T-cell (primary cell): Measurements from ENCODE around the gene CFAP46. TPM values are rescaled to one million over a fixed set of nuclear protein-coding genes. Genes with fewer than 3 reads are reported as not detected.

ENCODE experiments used
- ATAC-seq, 4 experiments: fragments of 200-7000 bp in 3 of 4; fragments of 150-1000 bp in 1 of 4; cut with Tn5 transposase; replicated peaks in 1 of 4; 1 replicate in 3 of 4; 2 replicates in 1 of 4; pipeline ENCODE4 v1.10.0; 2021; ENCODE audit warnings: moderate library complexity in 3 of 4, mild to moderate bottlenecking in 2 of 4, moderate number of reproducible peaks in 1 of 4
- CTCF ChIA-PET, 2 donors: fragments of 300-600 bp; sonication (Branson Sonifier 250); formaldehyde crosslinking; loops; one replicate each; lab custom pipeline; 2022; ENCODE audit warnings: antibody characterized with exemption in 2 of 2; lab: Charles Lee
- POLR2A ChIA-PET, 2 donors: fragments of 300-600 bp; sonication (Branson Sonifier 250); formaldehyde crosslinking; loops; one replicate each; lab custom pipeline; 2022; ENCODE audit warnings: antibody characterized with exemption in 2 of 2; lab: Charles Lee
- DNase-seq, 35 experiments: peaks; one replicate each; pipeline versions ENCODE4 v3.0.0 to v3.0.0-alpha.2; 2013 to 2023
- H3K27ac ChIP-seq: one replicate; pipeline ENCODE4 v1.5.1; 2013; ENCODE audit warnings: low read length
- H3K27me3 ChIP-seq, 2 experiments: replicated peaks in 1 of 2; 1 replicate in 1 of 2; 2 replicates in 1 of 2; pipeline versions ENCODE4 v1.6.1 to v1.7.0; 2013; ENCODE audit warnings: low read length in 1 of 2, mixed read lengths in 1 of 2; ENCODE audit not compliant: control insufficient read depth in 2 of 2, insufficient read depth in 2 of 2; ENCODE audit errors: extremely low read depth in 1 of 2
- H3K36me3 ChIP-seq, 2 donors: 1 replicate in 1 of 2; 2 replicates in 1 of 2; pipeline versions ENCODE4 v1.6.1 to v1.7.0; 2013; ENCODE audit warnings: low read length in 1 of 2; ENCODE audit not compliant: control insufficient read depth in 2 of 2, insufficient read depth in 1 of 2; ENCODE audit errors: extremely low read depth in 1 of 2
- H3K4me1 ChIP-seq, 2 experiments: 1 replicate in 1 of 2; 2 replicates in 1 of 2; pipeline versions ENCODE4 v1.6.1 to v1.7.0; 2013; ENCODE audit warnings: low read length in 2 of 2, mixed read lengths in 1 of 2; ENCODE audit not compliant: insufficient read depth in 2 of 2, control insufficient read depth in 1 of 2; ENCODE audit errors: extremely low read depth in 1 of 2
- H3K4me3 ChIP-seq, 2 donors: 1 replicate in 1 of 2; 2 replicates in 1 of 2; pipeline versions ENCODE4 v1.5.1 to v1.7.0; 2013; ENCODE audit warnings: mild to moderate bottlenecking in 2 of 2, low read length in 1 of 2, moderate library complexity in 1 of 2; ENCODE audit not compliant: control insufficient read depth in 1 of 2; ENCODE audit errors: extremely low read depth in 1 of 2
- H3K9me3 ChIP-seq: 2 replicates; pipeline ENCODE4 v1.7.0; 2013
- H3K27ac Mint-ChIP-seq, 2 donors: one replicate each; pipeline ENCODE4 v1.8.0; 2020 to 2021; ENCODE audit warnings: mild to moderate bottlenecking in 2 of 2, mixed read lengths in 2 of 2
- H3K27me3 Mint-ChIP-seq, 2 donors: one replicate each; pipeline ENCODE4 v1.8.0; 2021 to 2022; ENCODE audit warnings: mixed read lengths in 2 of 2
- H3K36me3 Mint-ChIP-seq: one replicate; pipeline ENCODE4 v1.8.0; 2021; ENCODE audit warnings: mixed read lengths
- H3K4me1 Mint-ChIP-seq, 3 donors: one replicate each; pipeline ENCODE4 v1.8.0; 2020 to 2022; ENCODE audit warnings: mixed read lengths in 3 of 3, mild to moderate bottlenecking in 1 of 3
- H3K4me3 Mint-ChIP-seq, 3 donors: one replicate each; pipeline ENCODE4 v1.8.0; 2020 to 2022; ENCODE audit warnings: mild to moderate bottlenecking in 3 of 3, mixed read lengths in 3 of 3, moderate library complexity in 3 of 3
- H3K9me3 Mint-ChIP-seq, 3 donors: one replicate each; pipeline ENCODE4 v1.8.0; 2020 to 2022; ENCODE audit warnings: mixed read lengths in 3 of 3
- WGBS: methylation state at CpG from one replicate; pipeline ENCODE4 v1.1.5; 2013; ENCODE audit warnings: missing lambda C conversion rate; ENCODE audit not compliant: insufficient coverage; 5-methylcytosine and 5-hydroxymethylcytosine counted together
- total RNA-seq, 35 experiments: library from RNA in 6 of 35; stranded (reverse) in 6 of 35; fragments of 120-200 nt in 1 of 35; gene quantifications; one replicate each; pipeline versions ENCODE4 v1.2.1 to v1.2.4 and lab custom pipeline; 2013 to 2026

CFAP46 gene
- total RNA-seq, 5 donors from 2014 or later (not counting 1 experiment from before 2014, with no cell fraction given) = not detected

- Histone ChIP-seq H3K36me3 (no peaks in the 10 kb centered on the region), H3K9me3 (no peaks in the 10 kb centered on the region), H3K27me3 (peaks cover 0 to 29% of the 10 kb centered on the region in 2 experiments), H3K27ac (no peak overlapping the region), H3K4me1 (no peaks in the 10 kb centered on the region), H3K4me3 (no peak overlapping the region)
- ChIA-PET POLR2A (no interaction called here), CTCF (no interaction called here)
- no peak overlapping the region for H3K27ac Mint-ChIP-seq
- H3K36me3 Mint-ChIP-seq = no peaks in the 10 kb centered on the region
- ATAC-seq (no peak), DNase-seq (no peak)
- 65% methylated on average over 3 of the region's 11 CpGs for WGBS
- no peak overlapping the region for H3K4me3 Mint-ChIP-seq
- no peaks in the 10 kb centered on the region for H3K4me1 Mint-ChIP-seq
- H3K27me3 Mint-ChIP-seq = peaks cover 17 to 19% of the 10 kb centered on the region in 2 donors
- no peaks in the 10 kb centered on the region for H3K9me3 Mint-ChIP-seq
These were observed 129.8 kb downstream of the CFAP46 start for GRCh38 chr10:132812520-132812919.

- Histone ChIP-seq H3K9me3 (no peaks in the 10 kb centered on the region), H3K27me3 (peaks cover 0 to 25% of the 10 kb centered on the region in 2 experiments), H3K4me1 (no peaks in the 10 kb centered on the region), H3K36me3 (no peaks in the 10 kb centered on the region), H3K4me3 (no peak overlapping the region), H3K27ac (no peak overlapping the region)
- no peaks in the 10 kb centered on the region for H3K4me1 Mint-ChIP-seq
- 89% methylated on average over 20 of the region's 26 CpGs for WGBS
- H3K27ac Mint-ChIP-seq = no peak overlapping the region
- DNase-seq = no peak
- ATAC-seq = no peak
- CTCF ChIA-PET = no interaction called here
- POLR2A ChIA-PET = no interaction called here
- no peaks in the 10 kb centered on the region for H3K36me3 Mint-ChIP-seq
- H3K9me3 Mint-ChIP-seq = no peaks in the 10 kb centered on the region
- H3K4me3 Mint-ChIP-seq = no peak overlapping the region
- H3K27me3 Mint-ChIP-seq = peaks cover 12 to 14% of the 10 kb centered on the region in 2 donors
These were observed 130.4 kb downstream of the CFAP46 start for GRCh38 chr10:132811891-132812481.

GRCh38 chr10:132810807-132811700 lies 131.3 kb downstream of the CFAP46 start:
- no peaks in the 10 kb centered on the region for H3K36me3 ChIP-seq
- H3K4me1 ChIP-seq = no peaks in the 10 kb centered on the region
- no peak for ATAC-seq
- Mint-ChIP-seq H3K4me3 (no peak overlapping the region), H3K9me3 (no peaks in the 10 kb centered on the region), H3K4me1 (no peaks in the 10 kb centered on the region), H3K27me3 (peaks cover 7 to 9% of the 10 kb centered on the region in 2 donors), H3K27ac (no peak overlapping the region), H3K36me3 (no peaks in the 10 kb centered on the region)
- H3K4me3 ChIP-seq = no peak overlapping the region
- ChIA-PET POLR2A (no interaction called here), CTCF (no interaction called here)
- no peaks in the 10 kb centered on the region for H3K9me3 ChIP-seq
- no peak for DNase-seq
- H3K27me3 ChIP-seq = peaks cover 0 to 19% of the 10 kb centered on the region in 2 experiments
- 64% methylated on average over 17 of the region's 33 CpGs for WGBS
- H3K27ac ChIP-seq = no peak overlapping the region

GRCh38 chr10:132810141-132810806 lies 132.1 kb downstream of the CFAP46 start:
- H3K4me1 ChIP-seq = no peaks in the 10 kb centered on the region
- ATAC-seq (no peak), DNase-seq (no peak)
- no peaks in the 10 kb centered on the region for H3K36me3 ChIP-seq
- no peaks in the 10 kb centered on the region for H3K4me1 Mint-ChIP-seq
- no peak overlapping the region for H3K27ac Mint-ChIP-seq
- no peaks in the 10 kb centered on the region for H3K36me3 Mint-ChIP-seq
- H3K27ac ChIP-seq = no peak overlapping the region
- H3K4me3 ChIP-seq = no peak overlapping the region
- H3K27me3 ChIP-seq = peaks cover 0 to 15% of the 10 kb centered on the region in 2 experiments
- ChIA-PET CTCF (no interaction called here), POLR2A (no interaction called here)
- no peaks in the 10 kb centered on the region for H3K9me3 ChIP-seq
- peaks cover 1 to 3% of the 10 kb centered on the region in 2 donors for H3K27me3 Mint-ChIP-seq
- WGBS = 83% methylated on average over 37 of the region's 39 CpGs
- H3K4me3 Mint-ChIP-seq = no peak overlapping the region
- H3K9me3 Mint-ChIP-seq = no peaks in the 10 kb centered on the region

GRCh38 chr10:132809232-132810140 lies 132.9 kb downstream of the CFAP46 start:
- no peaks in the 10 kb centered on the region for H3K4me1 ChIP-seq
- Mint-ChIP-seq H3K4me1 (no peaks in the 10 kb centered on the region), H3K27me3 (peaks cover 0 to 3% of the 10 kb centered on the region in 2 donors), H3K4me3 (no peak overlapping the region), H3K9me3 (no peaks in the 10 kb centered on the region), H3K36me3 (no peaks in the 10 kb centered on the region), H3K27ac (no peak overlapping the region)
- no peaks in the 10 kb centered on the region for H3K9me3 ChIP-seq
- no peak overlapping the region for H3K27ac ChIP-seq
- CTCF ChIA-PET = no interaction called here
- POLR2A ChIA-PET = no interaction called here
- H3K27me3 ChIP-seq = peaks cover 0 to 15% of the 10 kb centered on the region in 2 experiments
- WGBS = 81% methylated on average over 35 of the region's 38 CpGs
- no peak for ATAC-seq
- no peaks in the 10 kb centered on the region for H3K36me3 ChIP-seq
- no peak overlapping the region for H3K4me3 ChIP-seq
- no peak for DNase-seq
